Duodenal mucosa (tissue), 2 donors: ENCODE data around the gene SEC14L5.
A peak's percentile ranks its signal among the peaks of the same experiment; 100 is the strongest.
"Not testable (repeated sequence)": the region's sequence is repeated elsewhere in the genome, so short reads cannot be mapped to it uniquely, and the experiment has no call there.

ENCODE experiments used
- H3K27ac ChIP-seq: one replicate; pipeline ENCODE4 v1.7.0; 2013; ENCODE audit warnings: low read depth, low read length
- H3K27me3 ChIP-seq, 2 donors: one replicate each; pipeline ENCODE4 v1.7.0; 2013; ENCODE audit warnings: low read length in 2 of 2, control low read depth in 1 of 2; ENCODE audit not compliant: insufficient read depth in 2 of 2, control insufficient read depth in 1 of 2
- H3K36me3 ChIP-seq, 2 donors: one replicate each; pipeline ENCODE4 v1.7.0; 2013; ENCODE audit warnings: low read length in 2 of 2, control low read depth in 1 of 2; ENCODE audit not compliant: insufficient read depth in 2 of 2, control insufficient read depth in 1 of 2
- H3K4me1 ChIP-seq, 2 donors: one replicate each; pipeline ENCODE4 v1.7.0; 2013; ENCODE audit warnings: low read length in 2 of 2, control low read depth in 1 of 2; ENCODE audit not compliant: insufficient read depth in 2 of 2, control insufficient read depth in 1 of 2
- H3K4me3 ChIP-seq, 2 donors: one replicate each; pipeline ENCODE4 v1.7.0; 2013; ENCODE audit warnings: low read length in 2 of 2, low read depth in 1 of 2
- H3K9ac ChIP-seq, 2 donors: one replicate each; pipeline ENCODE4 v1.7.0; 2013; ENCODE audit warnings: low read length in 2 of 2, low read depth in 1 of 2
- H3K9me3 ChIP-seq, 2 donors: one replicate each; pipeline ENCODE4 v1.7.0; 2013; ENCODE audit warnings: low read length in 2 of 2, control low read depth in 1 of 2; ENCODE audit not compliant: control insufficient read depth in 1 of 2

Gene SEC14L5

DNA sequence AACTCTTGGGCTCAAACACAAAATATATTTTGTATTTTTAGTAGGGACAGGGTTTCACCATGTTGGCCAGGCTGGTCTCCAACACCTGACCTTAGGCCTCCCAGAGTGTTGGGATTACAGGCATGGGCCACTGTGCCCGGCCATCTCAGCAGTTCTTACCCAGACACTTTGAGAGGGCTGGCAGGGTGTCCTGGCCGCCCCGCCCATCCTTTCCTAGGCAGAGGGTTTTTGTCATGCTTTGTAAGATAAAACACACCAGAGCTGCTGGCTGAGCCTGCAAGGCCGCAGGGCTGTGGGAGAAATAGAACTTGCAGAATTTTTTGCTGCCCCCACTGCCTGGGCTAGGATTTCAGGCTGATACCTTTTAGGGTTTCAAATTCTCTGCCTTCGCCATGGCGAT is 29.9 kb upstream of the SEC14L5 start:
- Histone ChIP-seq H3K27ac (no peak overlapping the region), H3K4me1 (peaks cover 9 to 14% of the 10 kb centered on the region in 2 donors), H3K27me3 (no peaks in the 10 kb centered on the region), H3K36me3 (no peaks in the 10 kb centered on the region), H3K9ac (no peak overlapping the region), H3K9me3 (peaks cover 3 to 8% of the 10 kb centered on the region in 2 donors), H3K4me3 (no peak overlapping the region)

DNA sequence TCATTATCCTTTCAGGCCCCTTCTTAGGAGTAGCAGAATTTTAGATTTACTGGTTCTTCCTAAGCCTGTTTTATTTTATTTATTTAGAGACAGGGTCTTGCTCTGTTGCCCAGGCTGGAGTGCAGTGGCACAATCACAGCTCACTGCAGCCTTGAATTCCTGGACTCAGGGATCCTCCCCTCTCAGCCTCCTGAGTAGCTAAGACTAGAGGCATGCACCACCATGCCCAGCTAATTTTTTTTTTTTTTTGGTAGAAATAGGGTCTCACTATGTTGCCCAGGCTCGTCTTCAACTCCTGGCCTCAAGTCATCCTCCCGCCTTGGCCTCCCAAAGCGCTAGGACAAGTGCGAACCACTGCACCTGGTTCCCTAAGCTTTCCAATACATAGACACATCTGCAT is 28.5 kb upstream of the SEC14L5 start:
- not testable (repeated sequence) for H3K9ac ChIP-seq, H3K4me3 ChIP-seq, H3K36me3 ChIP-seq, H3K27me3 ChIP-seq, H3K27ac ChIP-seq, H3K9me3 ChIP-seq
- H3K4me1 ChIP-seq: peaks cover 10 to 22% of the 10 kb centered on the region in 2 donors

DNA sequence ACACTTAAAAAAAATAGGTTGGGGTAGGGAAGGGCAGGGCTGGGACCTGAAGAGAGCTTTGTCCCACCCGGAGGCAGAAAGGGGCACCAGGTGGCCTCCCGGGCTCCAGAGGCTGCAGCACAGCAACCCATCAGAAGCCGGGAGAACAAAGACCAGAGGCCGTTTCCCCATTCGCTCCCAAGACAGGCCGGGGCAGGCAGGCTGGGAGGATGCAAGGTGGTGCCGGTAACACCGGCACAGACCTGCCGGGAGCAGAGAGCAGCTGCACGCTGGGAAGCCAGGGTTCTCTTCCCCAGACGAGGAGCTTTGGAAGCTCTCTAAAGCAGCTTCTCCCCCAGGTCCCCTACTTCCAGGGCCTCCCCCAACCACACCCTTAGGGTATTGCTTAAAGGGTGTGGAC is 26.7 kb upstream of the SEC14L5 start:
- Histone ChIP-seq H3K36me3 (no peaks in the 10 kb centered on the region), H3K4me1 (peaks cover 6 to 15% of the 10 kb centered on the region in 2 donors), H3K4me3 (no peak overlapping the region), H3K9me3 (peaks cover 3 to 8% of the 10 kb centered on the region in 2 donors), H3K27me3 (no peaks in the 10 kb centered on the region), H3K9ac (no peak overlapping the region), H3K27ac (no peak overlapping the region)

DNA sequence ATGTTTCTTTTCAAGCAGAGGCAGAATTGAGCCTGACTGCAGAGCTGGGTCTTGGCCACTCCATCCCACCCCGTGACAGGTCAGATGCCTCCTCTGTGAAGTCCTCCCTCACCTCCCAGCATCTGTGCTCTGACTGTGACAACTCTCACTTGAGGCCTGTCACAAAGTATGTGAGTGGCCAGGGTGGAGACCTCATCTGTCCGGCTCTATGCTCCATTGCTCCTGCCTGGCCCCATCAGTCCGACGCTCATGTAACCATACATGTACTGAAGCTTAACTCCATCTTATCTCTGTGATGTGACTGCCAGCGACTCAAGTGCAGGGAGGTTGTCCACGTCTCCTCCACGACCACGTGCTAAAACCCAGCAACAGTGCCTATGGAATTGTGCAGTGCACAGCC is 24.7 kb upstream of the SEC14L5 start:
- Histone ChIP-seq H3K9me3 (no peaks in the 10 kb centered on the region), H3K4me3 (no peak overlapping the region), H3K4me1 (peaks cover 18 to 26% of the 10 kb centered on the region in 2 donors), H3K36me3 (no peaks in the 10 kb centered on the region), H3K9ac (no peak overlapping the region), H3K27me3 (no peaks in the 10 kb centered on the region), H3K27ac (no peak overlapping the region)

DNA sequence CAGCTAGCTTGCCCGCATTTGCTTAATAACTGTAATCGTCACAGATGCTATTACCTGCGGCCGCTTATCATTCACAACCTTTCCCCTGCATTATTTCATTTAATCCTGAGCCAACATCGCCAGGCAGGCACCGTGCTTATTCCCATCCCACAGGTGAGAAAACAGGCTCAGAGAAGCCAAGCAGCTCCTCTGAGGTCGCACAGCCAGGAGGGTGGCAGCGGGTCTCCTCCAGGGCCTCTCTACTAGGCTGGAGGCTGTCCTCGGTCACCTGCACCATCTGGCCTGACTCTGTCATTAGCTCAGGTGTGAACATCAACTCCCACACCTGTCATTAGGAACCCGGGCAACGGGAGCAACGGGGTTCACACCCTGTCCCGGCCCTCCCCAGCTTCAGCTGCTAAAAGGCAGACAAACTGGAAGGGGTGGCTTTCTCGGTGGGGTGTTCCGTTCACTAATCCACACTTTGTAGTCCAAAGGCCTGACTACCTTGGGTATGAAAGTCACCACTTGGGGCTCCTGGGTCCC is 24.2 kb upstream of the SEC14L5 start:
- Histone ChIP-seq H3K36me3 (no peaks in the 10 kb centered on the region), H3K9ac (no peak overlapping the region), H3K4me3 (no peak overlapping the region), H3K27ac (no peak overlapping the region), H3K4me1 (peaks cover 18 to 26% of the 10 kb centered on the region in 2 donors), H3K27me3 (no peaks in the 10 kb centered on the region), H3K9me3 (no peaks in the 10 kb centered on the region)

DNA sequence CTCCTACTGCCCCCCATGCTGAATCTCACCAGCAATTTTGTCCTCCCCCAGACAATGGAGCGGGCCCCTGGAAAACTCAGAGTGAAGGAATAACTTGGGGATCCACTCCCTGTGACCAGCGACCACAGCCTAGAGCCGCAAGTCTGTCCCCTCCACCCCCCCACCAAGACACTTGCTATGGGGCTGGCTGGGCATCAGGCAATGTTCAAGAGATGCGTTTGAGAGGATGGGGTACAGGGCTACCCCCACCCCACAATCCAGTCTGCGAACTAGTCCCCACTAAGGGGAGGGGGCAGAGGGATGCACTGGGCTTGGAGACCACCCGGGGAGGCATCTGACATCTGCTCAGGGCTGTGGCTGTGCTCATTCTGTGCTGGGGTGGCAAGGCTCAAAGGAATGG is 23.5 kb upstream of the SEC14L5 start:
- Histone ChIP-seq H3K9me3 (no peaks in the 10 kb centered on the region), H3K36me3 (no peaks in the 10 kb centered on the region), H3K4me3 (no peak overlapping the region), H3K27me3 (no peaks in the 10 kb centered on the region), H3K4me1 (peaks cover 18 to 26% of the 10 kb centered on the region in 2 donors), H3K27ac (no peak overlapping the region), H3K9ac (no peak overlapping the region)

DNA sequence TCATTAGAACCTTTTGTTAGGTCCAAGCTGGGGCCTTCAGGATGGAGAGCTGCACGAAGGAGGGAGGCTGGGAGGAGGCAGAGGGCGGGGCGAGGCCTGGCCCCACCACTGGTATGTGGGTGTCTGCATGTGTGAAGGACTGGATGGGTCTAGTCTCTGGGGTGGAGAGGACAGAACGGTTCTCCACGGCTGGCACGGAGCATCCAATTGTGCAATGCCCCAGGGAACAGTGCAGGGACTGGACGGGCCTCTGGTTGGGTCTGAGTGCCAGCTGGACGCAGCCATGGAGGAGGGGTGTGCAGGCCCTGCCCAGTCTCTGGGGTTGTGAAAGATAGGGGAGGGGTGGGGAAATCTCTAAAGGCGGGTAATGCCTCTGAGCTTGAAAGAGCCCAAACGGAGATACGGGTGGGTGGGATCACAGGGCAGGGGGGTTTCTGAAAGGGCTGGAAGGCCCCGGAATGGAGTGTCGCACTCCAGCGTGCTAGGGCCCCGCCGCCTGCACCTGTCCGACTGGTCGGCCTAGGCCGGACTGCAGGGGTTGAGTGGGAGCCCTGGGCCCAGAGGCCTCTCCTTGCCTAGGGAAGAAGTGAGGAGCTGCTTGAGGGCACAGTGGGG is 22.8 kb upstream of the SEC14L5 start:
- no peak overlapping the region for H3K4me3 ChIP-seq

DNA sequence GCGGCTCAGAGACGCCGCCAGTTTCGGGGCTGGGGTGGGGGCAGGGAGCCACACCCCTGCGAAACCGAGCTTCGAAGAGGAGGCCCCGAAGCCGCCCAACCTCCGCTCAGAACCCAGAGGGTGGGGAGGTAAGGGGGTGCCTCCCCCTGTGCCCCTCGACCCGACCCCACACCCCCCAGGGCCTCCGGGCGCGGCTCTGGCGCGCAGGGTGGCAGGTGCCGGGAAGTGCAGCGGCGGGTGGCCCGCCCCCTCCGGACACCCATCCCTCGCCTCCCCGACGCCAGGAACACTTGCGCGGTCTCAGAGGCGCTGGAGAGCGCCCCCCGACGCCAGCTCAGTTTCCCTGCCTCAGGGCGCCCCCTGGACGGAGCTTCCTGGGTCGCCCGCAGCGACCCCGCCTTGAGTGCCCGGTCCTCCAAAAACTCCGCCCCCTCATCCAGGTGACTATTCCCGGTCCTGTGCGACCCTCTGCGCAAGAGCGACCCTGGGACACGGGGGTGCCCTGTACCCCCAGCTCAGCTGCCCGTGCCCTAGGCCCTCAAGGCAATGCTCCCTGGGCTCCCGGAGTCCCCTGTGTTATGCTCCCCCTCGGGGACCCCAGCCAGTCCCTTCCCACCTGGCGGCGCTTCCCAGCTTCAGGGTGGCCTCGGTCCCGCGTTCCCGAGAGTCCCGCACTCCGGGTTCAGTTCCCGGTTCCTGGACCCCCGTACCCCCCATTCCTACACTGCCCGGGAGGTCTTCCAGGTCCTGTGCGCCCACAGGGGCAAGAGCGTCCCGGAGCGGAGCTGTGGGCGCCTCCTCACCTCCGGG is 21.7 kb upstream of the SEC14L5 start:
- Histone ChIP-seq H3K9me3 (no peaks in the 10 kb centered on the region), H3K36me3 (no peaks in the 10 kb centered on the region), H3K4me1 (peaks cover 18 to 26% of the 10 kb centered on the region in 2 donors), H3K9ac (peak overlapping the region; percentile 51 to 68), H3K4me3 (peak overlapping the region; percentile 75 to 78), H3K27me3 (no peaks in the 10 kb centered on the region), H3K27ac (peak overlapping the region; percentile 42)

More for the DNA sequence above, 22.8 kb upstream of the SEC14L5 start:
- H3K36me3 ChIP-seq: no peaks in the 10 kb centered on the region
- no peak overlapping the region for H3K9ac ChIP-seq
- no peaks in the 10 kb centered on the region for H3K9me3 ChIP-seq
- H3K27me3 ChIP-seq: no peaks in the 10 kb centered on the region
- no peak overlapping the region for H3K27ac ChIP-seq
- H3K4me1 ChIP-seq: peaks cover 18 to 26% of the 10 kb centered on the region in 2 donors

DNA sequence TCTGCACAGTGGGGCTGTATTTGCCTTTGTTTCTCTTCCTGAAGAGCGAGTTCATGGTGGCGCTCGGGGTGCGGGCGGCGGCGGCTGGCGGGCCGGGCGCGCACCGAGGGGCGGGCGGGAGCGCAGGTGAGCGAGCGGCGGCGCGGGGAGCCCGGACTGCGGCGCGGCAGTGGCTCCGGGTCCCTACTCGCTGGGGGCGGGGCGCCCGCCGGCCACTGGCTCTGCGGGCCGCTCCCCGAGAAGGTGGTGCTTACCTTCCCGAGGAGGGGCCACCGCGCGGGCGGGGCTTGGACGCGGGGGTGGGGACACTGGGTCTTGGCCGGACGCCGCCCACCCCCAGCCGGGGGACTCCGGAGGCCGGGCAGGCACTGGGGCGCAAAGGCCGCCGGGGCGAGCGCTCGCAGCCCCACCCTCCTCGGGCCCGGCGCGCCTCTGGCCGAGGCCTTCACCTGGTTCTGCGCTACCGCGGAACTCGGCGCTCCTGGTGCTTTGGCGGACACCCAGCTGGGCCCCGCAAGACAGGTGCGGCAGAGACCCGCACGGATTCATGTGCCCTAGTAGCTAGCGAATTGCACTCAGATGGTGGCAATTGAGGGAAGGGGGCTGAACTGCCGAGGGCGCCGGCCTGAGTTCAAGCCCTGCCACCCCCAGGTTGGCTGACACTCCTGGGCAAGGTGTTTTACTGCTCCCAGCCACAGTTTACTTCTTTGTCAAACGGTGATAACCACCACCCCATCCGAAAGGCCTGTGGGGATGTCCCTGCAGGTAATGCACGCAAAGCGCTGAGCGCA is 20.9 kb upstream of the SEC14L5 start, which contains the start of gene PPL:
PPL (minus strand) TSS at position 158 of the 791 bp plus-strand sequence; CDS start at position 55, 103 bp downstream.
- Histone ChIP-seq H3K27me3 (no peaks in the 10 kb centered on the region), H3K4me1 (peaks cover 18 to 26% of the 10 kb centered on the region in 2 donors), H3K36me3 (no peaks in the 10 kb centered on the region), H3K27ac (peak within 1 kb of the TSS; percentile 85), H3K9me3 (no peaks in the 10 kb centered on the region), H3K4me3 (peak within 1 kb of the TSS; percentile 75 to 78), H3K9ac (peak within 1 kb of the TSS; percentile 51 to 68)
